Liver (tissue), 3 donors: ENCODE data around the gene SURF6.

Experiments used
- RAD21 ChIP-seq, 2 donors: IDR thresholded peaks; 2 replicates each; pipeline ENCODE4 v1.6.1; 2016; ENCODE audit warnings: antibody characterized with exemption in 2 of 2, mild to moderate bottlenecking in 2 of 2
- SP1 ChIP-seq: IDR thresholded peaks from 2 replicates; pipeline ENCODE4 v1.6.1; 2018; ENCODE audit warnings: antibody characterized with exemption, mild to moderate bottlenecking
- YY1 ChIP-seq: IDR thresholded peaks from 2 replicates; pipeline ENCODE4 v1.6.1; 2016; ENCODE audit warnings: antibody characterized with exemption, mild to moderate bottlenecking
- ZBTB33 ChIP-seq: IDR thresholded peaks from 2 replicates; pipeline ENCODE4 v1.6.1; 2016; ENCODE audit warnings: antibody characterized with exemption
- TF ChIP-seq, protein P1 (sequence below): fragments of 150-350 bp; IDR thresholded peaks from 2 replicates; pipeline ENCODE4 v1.5.1; 2017; ENCODE audit warnings: improper control_type of control experiment, low read depth, low read length; ENCODE audit not compliant: missing input control
- TF ChIP-seq, protein P2 (sequence below): IDR thresholded peaks from 2 replicates; pipeline ENCODE4 v1.6.1; 2016; ENCODE audit warnings: antibody characterized with exemption
- donor health status: healthy.
- donor health status: healthy.

- no peak for TF ChIP-seq SP1
- TF ChIP-seq, protein P1, sequence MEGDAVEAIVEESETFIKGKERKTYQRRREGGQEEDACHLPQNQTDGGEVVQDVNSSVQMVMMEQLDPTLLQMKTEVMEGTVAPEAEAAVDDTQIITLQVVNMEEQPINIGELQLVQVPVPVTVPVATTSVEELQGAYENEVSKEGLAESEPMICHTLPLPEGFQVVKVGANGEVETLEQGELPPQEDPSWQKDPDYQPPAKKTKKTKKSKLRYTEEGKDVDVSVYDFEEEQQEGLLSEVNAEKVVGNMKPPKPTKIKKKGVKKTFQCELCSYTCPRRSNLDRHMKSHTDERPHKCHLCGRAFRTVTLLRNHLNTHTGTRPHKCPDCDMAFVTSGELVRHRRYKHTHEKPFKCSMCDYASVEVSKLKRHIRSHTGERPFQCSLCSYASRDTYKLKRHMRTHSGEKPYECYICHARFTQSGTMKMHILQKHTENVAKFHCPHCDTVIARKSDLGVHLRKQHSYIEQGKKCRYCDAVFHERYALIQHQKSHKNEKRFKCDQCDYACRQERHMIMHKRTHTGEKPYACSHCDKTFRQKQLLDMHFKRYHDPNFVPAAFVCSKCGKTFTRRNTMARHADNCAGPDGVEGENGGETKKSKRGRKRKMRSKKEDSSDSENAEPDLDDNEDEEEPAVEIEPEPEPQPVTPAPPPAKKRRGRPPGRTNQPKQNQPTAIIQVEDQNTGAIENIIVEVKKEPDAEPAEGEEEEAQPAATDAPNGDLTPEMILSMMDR, result no peak
- no peak for TF ChIP-seq ZBTB33
- TF ChIP-seq, protein P2, sequence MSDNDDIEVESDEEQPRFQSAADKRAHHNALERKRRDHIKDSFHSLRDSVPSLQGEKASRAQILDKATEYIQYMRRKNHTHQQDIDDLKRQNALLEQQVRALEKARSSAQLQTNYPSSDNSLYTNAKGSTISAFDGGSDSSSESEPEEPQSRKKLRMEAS, result no peak
- no peak for TF ChIP-seq YY1
- no peak for TF ChIP-seq RAD21 (IDR thresholded peaks at IDR 0.05)
Observed at GRCh38 chr9:133285252-133285775, 50.7 kb downstream of the SURF6 start.
